Activated CD8-positive, alpha-beta memory T cell treated with anti-CD3 and anti-CD28 coated beads for 24 hours (primary cell): ENCODE results near the gene SOCS6.
"Not testable (repeated sequence)": the region's sequence is repeated elsewhere in the genome, so short reads cannot be mapped to it uniquely, and the experiment has no call there.

Experiments used
- DNase-seq: peaks from one replicate; pipeline ENCODE4 v3.0.0-alpha.2; 2020

SOCS6 gene

GRCh38 chr18:70324897-70325296 lies 36.1 kb downstream of the SOCS6 start:
- no peak for DNase-seq

GRCh38 chr18:70326255-70326654 lies 37.4 kb downstream of the SOCS6 start:
- DNase-seq, result no peak

GRCh38 chr18:70328169-70328568 lies 39.3 kb downstream of the SOCS6 start:
- no peak for DNase-seq

GRCh38 chr18:70329071-70329470 lies 40.2 kb downstream of the SOCS6 start:
- no peak for DNase-seq

- DNase-seq, result no peak
Observed at GRCh38 chr18:70330887-70331286, 42.0 kb downstream of the SOCS6 start.

GRCh38 chr18:70331456-70332097 lies 42.7 kb downstream of the SOCS6 start:
- no peak for DNase-seq

- DNase-seq, result no peak
Observed at GRCh38 chr18:70332694-70333093, 43.8 kb downstream of the SOCS6 start.

GRCh38 chr18:70333316-70333715 lies 44.5 kb downstream of the SOCS6 start:
- no peak for DNase-seq

- no peak for DNase-seq
Observed at GRCh38 chr18:70333757-70334156, 44.9 kb downstream of the SOCS6 start.

GRCh38 chr18:70334264-70334663 lies 45.4 kb downstream of the SOCS6 start:
- DNase-seq, result no peak

- DNase-seq, result no peak
Observed at GRCh38 chr18:70334728-70335329, 46.0 kb downstream of the SOCS6 start.

GRCh38 chr18:70335892-70336726 lies 47.3 kb downstream of the SOCS6 start:
- no peak for DNase-seq

GRCh38 chr18:70337139-70337972 lies 48.5 kb downstream of the SOCS6 start:
- no peak for DNase-seq

- DNase-seq, result no peak
Observed at GRCh38 chr18:70338890-70339289, 50.0 kb downstream of the SOCS6 start.

GRCh38 chr18:70339915-70340314 lies 51.1 kb downstream of the SOCS6 start:
- no peak for DNase-seq

- not testable (repeated sequence) for DNase-seq
Observed at GRCh38 chr18:70348481-70348880, 59.6 kb downstream of the SOCS6 start.

- DNase-seq, result no peak
Observed at GRCh38 chr18:70349316-70349715, 60.5 kb downstream of the SOCS6 start.

GRCh38 chr18:70354080-70354479 lies 65.2 kb downstream of the SOCS6 start:
- DNase-seq, result no peak

- DNase-seq, result no peak
Observed at GRCh38 chr18:70354771-70355170, 65.9 kb downstream of the SOCS6 start.

- no peak for DNase-seq
Observed at GRCh38 chr18:70355620-70356385, 67.0 kb downstream of the SOCS6 start.

GRCh38 chr18:70358105-70358406 lies 69.2 kb downstream of the SOCS6 start:
- not testable (repeated sequence) for DNase-seq

GRCh38 chr18:70359071-70359470 lies 70.2 kb downstream of the SOCS6 start:
- no peak for DNase-seq

- no peak for DNase-seq
Observed at GRCh38 chr18:70362258-70362657, 73.4 kb downstream of the SOCS6 start.
